Stimulated activated CD4-positive, alpha-beta T cell treated with anti-CD3 and anti-CD28 coated beads, Interleukin-2, amount 100 ng/mL, for 24 hours (primary cell): ENCODE data around the gene KIF1C.
A peak's percentile ranks its signal among the peaks of the same experiment; 100 is the strongest.

Source experiments
- DNase-seq, 2 donors: peaks; one replicate each; pipeline ENCODE4 v3.0.0-alpha.2; 2020

The KIF1C gene

DNA sequence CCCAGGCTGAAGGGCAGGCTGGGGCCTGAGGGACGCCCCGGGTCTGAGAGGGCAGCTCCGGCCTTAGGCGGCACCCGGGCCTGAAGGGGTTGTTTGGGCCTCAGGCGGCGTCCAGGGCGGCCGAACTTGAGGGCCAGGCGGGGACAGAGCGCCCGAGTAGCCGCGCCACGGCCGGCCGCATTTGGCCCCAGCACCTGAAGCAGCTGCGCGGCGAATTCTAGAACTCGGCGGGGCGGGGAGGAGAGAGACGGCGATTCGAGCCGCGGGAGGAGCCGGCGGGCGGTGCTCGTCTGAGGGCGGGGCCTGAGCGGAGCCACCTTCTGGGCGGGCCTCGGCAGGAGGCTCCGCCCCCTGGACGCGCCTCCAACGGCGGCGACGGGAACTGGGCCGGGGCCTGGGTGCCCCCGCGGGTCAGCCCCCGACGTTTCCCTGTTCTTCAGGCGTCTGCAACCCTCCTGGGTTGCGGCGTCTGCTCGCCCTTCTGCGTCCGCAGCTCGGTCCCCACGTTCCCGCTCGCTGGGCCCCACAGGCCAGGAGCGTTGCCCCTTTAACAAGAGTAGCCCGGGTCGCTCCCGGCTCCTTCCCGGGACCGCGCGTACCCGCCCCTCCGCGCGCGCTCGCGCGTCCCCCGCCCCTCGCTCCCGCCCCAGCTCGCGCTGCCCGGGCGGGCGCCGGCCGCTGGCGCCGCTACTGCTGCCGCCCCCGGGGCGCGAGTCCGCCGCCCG lies at the start of gene KIF1C, which contains the start of gene INCA1:
KIF1C (plus strand) TSS at position 649 of the 725 bp plus-strand sequence. CDS start 2,297 bp downstream, outside the sequence.
INCA1 (minus strand) TSS at position 221 of the 725 bp plus-strand sequence. CDS start 3,085 bp downstream, outside the sequence.
- DNase-seq: peak; percentile 88 to 93

DNA sequence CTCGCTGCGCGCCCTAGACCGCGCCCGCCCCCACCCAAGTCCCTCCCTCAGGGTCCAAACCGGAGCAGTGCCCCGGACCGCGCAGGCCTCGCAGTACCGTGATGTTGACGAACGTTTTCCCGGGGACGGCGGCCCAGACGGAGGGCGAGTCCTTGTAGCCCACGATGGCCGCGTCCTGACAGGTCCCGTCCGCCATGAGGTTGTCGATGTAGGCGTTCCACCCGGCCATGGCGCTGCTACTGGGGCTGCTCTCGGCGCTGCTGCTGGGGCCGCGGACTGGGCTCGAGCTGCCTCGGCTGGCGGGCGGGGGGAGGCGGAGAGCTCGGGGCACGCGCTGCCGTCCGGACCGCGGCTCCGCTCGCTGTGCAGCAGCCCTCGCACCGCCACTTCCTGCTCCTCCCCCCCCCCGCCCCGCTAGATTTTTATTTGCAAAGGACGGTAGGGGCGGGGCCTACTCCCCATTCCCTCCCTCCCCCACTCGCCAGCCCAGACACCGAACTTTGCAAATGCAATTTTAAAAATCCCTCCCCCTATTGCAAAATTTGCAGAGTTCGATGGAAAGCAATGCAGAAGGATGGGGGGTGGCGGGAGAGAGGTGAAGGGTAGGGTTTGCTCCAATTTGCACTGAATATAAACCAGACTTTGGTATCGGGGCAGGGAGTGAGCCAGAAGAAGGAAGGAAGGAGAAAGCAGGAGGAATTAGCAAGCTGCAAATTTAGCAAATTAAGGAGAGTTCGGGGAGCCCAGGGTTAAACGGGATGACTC lies 49.4 kb upstream of the KIF1C start, which contains the start of gene PFN1:
PFN1 (minus strand) TSS at position 365 of the 765 bp plus-strand sequence; CDS start at position 229, 136 bp downstream.
- peak; percentile 92 for DNase-seq

DNA sequence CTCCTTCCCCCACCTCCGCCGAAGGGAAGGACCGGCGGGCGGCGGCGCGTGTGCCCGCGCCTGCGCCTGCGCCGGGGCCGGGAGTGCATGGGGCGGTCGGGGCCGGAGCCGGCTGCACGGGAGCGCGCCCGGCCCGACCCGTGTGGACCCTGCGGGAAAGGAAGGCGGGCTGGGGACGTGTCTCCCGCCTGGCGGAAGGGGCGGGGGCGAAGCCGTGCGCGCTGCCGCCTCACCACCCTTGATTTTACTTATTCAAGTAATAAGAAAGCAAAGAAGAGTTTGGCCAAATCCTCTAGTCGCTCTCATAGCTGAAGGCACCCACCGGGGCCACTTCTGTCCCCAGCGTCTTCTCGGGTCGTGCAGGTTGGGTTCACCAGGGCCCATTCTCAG lies 48.8 kb upstream of the KIF1C start:
- DNase-seq: peak; percentile 78 to 80

DNA sequence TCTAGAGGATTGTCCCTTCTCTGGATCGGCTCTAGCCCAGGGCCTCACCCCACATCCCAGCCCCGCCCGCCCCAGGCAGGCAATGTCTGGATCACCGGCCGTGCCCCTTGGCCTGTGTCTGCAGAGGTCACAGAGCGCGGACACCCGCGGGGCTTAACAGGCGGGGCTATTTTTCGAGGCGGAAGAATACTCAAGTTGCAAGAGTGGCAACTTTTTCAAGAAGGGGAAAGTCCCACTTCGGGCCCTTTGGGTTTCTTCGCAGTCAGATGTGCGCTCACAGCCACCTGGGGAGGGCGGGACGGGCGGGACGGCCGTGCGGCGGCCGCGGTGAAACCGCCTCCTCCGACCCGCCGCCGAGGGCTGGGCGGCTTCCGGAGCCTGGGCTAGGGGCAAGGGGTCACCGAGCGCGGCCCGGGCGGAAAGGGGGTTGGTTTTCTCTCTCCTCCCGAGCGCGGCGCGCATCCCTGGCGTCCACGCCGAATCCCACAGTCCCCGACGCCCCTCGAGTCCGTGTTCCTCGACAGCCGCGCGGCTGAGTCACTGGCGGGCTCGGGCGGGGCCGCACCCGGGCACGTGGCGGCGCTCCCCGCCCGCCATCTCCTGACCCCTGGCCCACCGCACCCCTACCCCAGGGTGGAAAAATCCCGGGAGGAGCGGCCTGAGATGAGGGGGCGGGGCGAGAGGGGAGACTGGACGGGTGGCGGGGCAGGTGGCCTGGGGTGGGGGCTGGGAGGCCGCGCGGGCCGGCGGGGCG lies 48.3 kb upstream of the KIF1C start:
- DNase-seq: peak; percentile 78 to 85

DNA sequence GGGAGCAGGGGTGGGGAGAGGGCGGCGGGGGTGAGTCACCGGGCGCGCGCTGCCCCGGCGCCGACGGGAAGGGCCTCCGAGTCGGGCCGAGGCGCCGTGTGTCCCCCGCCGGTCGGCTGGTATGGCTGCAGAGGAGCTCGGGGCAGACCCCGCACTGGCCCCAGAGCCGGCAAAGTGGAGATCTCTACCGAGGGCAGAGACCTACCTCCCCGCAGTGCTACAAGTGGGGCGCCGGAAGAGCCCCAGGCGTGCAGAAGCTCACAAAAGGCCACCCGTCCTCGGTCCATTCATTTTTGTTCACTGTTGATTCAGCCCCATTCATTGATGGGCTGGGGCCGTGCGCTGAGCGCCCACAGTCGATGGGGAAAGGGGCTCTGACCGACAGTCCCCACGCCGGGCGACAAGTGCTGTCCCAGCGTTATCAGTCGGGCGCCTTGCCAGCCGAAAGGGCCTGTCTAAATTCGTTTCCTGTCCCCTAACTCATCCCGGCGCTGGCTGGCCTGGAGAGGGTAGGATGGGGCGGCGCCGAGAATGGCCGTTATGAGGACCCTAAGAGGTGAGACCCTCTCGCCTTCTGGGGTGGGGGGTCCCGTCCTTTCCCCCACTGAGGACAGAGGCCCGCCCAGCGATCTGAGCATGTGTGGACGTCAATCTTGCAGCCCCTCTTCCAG lies 47.5 kb upstream of the KIF1C start:
- peak; percentile 49 to 53 for DNase-seq

DNA sequence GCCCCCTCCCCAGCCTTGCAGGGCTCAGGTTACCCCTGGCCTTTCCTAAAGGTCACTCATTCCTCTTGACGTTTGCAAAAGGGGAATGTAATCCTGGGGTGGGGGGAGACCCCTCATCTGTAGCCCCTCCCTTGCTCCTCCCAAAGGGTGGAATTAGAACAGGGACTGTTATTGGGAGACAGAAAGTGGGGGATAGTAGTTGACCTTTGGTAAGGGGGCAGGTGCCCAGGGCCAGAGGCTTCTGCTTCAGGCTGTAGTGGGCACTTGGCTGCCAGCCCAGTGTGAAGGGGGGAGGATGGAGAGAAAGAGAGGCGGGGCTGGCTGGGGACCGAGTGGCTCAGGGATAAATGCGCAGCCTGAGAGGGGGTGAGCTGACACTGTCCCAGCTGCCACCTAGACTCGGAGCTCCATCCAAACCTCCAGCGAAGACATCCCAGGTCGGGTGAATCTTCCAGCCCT lies 47.0 kb upstream of the KIF1C start, which contains the start of gene ENO3:
ENO3 (plus strand) TSS at position 374 of the 459 bp plus-strand sequence. CDS start 711 bp downstream, outside the sequence.
- DNase-seq: no peak

DNA sequence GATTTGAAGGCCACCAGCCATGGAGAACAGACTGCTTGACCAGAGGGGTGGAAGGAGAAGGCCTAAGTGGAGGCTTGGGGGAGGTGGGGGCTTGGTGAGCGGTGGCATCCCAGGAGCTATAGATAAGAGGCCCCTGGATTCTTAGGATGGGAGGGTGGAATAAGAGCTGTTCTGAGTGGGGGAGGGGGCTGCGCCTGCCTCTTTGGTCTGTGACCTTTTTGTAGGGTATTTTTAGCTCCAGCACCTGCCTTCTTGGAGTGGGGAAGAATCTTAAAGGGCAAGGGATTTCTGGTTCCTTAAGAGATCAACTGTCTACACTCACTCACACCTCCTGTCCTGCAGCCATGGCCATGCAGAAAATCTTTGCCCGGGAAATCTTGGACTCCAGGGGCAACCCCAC lies 46.3 kb upstream of the KIF1C start:
- DNase-seq: no peak

DNA sequence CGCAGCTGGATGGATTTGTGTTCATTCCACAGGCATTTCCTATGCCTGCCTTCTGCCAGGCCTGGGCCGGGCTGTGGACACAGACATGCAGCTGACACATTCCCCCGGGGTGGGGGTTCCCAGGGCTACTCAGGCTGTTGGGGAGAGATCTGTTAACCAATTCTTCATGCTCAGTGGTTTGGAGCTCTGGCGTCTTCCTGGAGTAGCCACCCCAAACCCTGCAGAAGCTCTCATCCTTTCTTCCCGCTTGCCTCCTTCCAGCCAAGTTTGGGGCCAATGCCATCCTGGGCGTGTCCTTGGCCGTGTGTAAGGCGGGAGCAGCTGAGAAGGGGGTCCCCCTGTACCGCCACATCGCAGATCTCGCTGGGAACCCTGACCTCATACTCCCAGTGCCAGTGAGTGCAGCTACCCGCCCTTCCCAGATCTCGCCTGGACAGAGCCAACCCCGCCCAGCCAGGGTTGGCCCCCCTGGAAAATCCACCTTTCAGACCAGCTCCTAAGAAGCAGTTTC lies 44.2 kb upstream of the KIF1C start:
- DNase-seq: no peak

DNA sequence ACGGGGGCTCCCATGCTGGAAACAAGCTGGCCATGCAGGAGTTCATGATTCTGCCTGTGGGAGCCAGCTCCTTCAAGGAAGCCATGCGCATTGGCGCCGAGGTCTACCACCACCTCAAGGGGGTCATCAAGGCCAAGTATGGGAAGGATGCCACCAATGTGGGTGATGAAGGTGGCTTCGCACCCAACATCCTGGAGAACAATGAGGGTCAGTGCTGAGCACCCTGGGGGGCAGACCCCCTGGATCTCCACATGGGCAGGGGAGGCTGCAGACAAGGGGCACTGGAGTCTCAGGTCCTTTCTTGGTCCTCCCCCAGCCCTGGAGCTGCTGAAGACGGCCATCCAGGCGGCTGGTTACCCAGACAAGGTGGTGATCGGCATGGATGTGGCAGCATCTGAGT lies 42.7 kb upstream of the KIF1C start:
- DNase-seq: no peak

DNA sequence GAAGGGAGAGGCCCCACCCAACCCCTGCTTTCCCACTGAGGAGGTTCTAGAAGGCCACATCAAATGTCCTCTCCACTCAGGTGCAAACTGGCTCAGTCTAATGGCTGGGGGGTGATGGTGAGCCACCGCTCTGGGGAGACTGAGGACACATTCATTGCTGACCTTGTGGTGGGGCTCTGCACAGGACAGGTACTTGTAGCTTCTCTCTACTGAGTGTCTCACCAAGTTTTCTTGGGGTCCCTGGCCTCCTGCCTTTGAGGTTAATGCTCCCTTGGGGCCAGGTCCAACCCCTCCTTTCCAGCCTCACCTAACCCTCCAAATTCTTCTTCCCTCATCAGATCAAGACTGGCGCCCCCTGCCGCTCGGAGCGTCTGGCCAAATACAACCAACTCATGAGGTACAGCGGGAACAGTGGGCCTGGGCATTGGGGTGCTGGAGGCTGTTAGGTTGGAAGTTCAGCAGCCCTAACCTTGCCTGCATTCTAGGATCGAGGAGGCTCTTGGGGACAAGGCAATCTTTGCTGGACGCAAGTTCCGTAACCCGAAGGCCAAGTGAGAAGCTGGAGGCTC lies 41.2 kb upstream of the KIF1C start:
- peak; percentile 60 to 64 for DNase-seq

DNA sequence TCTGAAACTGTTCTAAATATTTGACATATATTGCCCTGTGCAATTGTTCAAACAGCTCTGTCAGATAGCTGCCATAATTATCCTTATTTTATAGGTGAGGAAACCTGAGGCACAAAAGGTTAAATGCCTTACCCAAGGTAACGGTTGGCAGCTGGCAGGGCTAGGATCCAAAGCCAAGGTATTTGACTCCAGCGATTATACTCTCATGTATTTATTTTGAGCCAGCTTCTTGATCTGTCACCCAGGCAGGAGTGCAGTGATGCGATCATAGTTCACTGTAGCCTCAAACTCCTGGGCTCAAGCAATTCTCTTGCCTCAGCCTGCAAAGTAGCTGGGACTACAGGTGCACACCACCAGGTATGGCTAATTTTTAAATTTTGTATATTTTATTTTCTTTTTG lies 39.6 kb upstream of the KIF1C start:
- DNase-seq: no peak

DNA sequence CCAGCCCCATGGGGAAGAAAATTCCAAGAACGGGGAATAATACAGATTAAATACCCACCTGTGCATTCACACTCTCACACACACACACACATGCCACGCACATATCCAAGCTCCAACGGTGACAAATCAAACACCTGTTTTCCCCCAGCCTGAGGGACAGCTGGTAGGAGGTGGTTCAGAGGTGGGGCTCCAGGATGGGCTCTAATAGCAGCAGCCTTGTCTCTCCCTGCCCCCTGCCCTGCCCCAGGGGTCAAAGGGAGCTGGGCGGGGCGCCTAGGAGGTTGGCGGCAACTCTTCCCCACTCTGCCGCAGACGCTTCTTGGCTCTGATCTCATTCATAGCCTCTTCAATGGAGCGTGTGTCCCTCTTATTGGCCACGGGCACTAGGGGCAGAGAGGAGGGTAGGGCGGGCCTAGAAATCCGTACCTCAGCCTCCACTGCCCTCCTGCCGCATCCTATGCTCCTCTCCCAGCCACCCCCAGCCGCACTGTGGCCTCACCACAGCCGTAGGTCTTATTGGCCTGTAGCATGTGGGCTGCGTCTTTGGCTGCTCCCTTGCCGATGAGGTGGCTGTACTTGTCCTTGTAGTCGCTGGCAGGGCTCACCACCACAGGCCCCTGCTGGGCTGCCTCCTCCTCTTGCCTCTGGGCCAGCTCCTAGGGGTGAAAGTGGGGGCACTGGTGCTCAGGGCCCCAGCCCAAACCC lies 38.3 kb upstream of the KIF1C start:
- DNase-seq: no peak

DNA sequence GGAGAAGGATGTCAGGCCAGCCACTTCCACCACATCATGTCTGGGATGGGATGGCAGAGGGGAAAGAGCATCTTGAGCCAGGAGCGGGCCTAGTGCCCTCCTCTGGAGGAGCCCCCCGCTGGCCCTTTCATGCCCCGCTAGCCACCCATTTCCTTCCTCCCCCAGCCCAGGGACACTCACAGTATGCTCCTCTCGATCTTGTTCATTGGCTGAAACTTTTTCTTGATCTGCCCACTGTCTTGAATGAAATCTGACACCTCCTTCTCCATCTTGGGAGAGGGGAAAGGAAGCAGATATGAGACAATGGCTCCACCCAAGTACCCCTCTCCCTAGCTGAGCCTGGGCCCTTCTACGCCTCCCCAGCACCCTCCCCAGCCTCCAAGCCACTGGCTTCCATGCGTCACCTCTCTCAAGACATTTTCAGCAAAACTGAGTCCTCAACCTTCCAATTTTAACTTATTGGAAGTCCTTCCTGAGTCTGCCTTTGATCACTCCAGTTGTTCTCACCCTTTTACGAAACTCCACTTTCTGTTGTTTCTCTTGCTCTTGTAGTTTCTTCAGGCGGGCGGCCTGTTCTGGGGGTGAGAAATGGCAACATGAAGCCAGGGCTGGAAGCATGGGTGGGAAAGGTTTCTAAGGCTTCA lies 37.3 kb upstream of the KIF1C start:
- DNase-seq: no peak

DNA sequence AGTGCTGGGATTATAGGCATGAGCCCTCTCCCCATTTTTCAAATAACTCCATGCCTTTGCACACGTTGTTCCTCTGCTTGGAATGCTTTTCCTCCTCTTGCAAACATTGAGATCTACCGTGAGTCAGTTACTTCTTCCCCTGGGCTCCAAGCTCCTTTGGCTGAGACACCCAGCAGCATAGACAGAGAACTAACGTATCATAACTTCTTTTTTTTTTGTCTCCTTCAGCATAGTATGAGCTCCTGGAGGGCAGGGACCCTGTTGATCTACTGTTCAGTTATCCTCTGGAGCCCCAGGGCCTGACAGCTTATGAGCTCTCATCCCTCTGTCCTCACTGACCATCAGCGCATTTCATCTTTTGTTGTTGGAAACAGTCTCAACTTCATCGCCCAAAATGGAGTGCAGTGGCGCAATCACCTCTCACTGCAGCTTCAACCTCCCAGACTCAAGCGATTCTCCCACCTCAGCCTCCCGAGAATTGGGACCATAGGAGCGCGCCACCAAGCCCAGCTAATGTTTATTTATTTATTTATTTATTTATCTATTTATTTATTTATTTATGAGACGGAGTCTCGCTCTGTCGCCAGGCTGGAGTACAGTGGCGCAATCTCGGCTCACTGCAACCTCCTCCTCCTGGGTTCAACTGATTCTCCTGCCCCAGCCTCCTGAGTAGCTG lies 32.3 kb upstream of the KIF1C start:
- no peak for DNase-seq

DNA sequence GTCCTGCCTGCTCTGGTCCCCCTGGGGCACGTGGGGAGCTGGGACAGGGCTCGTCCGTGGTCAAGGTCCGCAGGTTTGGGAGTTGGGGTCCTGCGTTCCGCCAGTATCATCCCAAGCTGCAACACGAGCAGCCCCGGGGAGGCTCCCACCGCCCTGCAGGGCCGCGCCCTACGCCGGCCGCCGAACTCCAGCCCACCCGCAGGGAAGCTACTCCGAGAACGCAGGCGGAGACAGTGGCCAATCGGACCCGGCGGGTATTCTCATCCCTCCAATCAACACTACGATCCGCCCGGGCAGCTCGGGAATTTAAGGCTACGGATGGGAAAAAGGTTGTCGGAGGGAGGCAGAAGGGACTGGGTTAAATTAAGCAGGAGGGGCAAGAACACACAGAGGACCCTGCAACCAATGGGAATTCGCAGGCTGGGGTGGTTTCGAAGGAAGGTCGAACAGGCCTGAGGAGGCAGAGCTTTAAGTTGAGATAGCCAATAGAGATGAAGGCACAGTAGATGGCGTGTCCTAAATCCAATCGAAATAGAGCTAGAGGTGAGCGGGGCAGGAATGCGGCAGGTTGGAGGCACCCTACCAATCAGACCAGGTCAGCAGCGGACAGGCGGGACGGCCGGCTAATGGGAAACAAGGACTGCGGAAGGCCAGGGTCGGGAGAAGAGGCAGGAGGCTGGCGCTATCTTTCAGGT lies 30.8 kb upstream of the KIF1C start:
- DNase-seq: peak; percentile 91 to 94

DNA sequence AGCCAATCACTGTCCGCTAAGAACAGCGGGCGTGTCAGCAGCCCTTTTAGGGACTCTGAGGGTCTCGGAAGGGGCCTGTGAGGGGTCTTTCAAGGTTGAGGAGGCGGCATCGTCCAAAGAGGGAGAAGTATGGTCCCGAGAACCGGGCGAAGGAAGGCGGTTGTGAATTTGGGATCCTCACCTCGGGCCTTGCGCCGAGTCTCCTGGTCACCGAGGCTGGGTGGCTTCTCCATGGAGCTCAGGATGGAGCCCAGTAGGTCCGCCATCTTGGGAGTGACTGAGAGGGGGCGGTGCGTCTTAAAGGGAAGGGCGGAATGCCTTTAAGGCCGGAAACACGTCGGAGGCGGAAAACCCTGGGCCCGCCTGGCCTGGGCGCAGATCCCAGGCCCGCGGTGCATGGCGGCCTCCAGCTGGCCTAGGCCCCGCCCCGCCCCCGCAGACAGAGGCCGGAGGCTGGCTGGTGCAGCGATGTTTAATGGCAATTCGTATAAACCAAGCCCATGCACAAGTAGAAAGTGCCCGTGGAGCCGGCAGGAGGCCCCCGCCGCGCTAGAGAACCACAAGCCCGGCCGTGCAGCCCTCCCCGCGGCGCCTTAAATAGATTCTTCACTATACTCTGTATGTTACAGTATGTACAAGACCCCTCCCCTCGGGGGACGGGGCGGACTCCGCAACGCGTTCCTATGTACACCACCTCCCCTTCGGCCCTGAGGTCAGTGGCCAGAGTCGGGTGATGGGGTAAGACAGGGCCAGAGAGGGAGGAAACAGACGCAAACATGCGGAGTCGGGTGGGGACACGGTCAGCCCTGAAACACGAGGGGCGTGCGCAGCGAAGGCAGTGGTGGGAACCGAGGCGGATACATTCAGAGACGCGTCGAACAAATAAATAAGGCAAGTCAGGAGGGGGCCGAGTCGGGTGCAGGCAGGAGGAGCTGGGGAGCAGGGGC lies 29.9 kb upstream of the KIF1C start, which contains the start of gene SPAG7:
SPAG7 (minus strand) TSS at position 279 of the 947 bp plus-strand sequence; CDS start at position 266, 13 bp downstream.
- DNase-seq: peak; percentile 93

DNA sequence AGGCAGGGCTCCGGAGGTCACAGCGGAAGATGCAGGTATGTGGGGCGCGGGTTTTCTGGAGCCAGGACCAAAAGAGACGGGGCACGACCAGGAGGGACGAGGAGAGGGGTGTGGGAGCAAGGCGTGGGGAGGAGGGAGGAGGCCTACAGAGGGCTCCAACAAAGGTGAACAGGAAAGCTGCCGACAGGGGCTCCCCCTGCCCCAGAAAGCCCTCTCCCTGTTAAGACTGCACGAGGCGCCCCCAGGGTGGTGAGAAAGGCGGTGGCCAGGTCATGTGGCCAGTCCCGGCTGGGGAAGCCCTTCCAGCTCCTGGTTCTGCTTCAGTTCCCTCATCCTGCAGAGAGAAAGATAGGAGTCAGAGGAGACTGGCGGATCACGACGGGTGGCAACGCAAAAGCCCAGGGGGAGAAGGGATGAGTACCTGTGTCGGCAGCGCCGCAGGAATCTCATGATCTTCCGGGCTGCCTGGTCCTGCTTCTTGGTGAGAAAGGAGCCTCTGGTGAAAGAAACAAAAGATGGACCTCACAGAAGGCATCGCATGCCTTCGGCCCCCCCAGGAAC lies 29.2 kb upstream of the KIF1C start:
- peak; percentile 49 to 52 for DNase-seq
